Measurements from ENCODE around the gene FTH1. TPM values are rescaled to one million over a fixed set of nuclear protein-coding genes. Genes with fewer than 3 reads are reported as not detected.

The FTH1 gene
- total and polyA plus RNA-seq, 2 of the 8 experiments (the other 6 are each of a cell fraction or from before 2014, with no cell fraction given), result 1,153 to 1,461 TPM

GRCh38 chr11:61947486-61948210 lies 19.8 kb downstream of the FTH1 start:
- Histone ChIP-seq H3K23me2 (ENCODE audit: low read depth, low read length) (no peaks in the 10 kb centered on the region; the same call in 1 of the 2 replicates), H3K56ac (replicated peaks; ENCODE audit: insufficient read length, low read depth, low read length) (no peak overlapping the region), H3K27me3 (replicated peaks in 1 of 4; ENCODE audit: control insufficient read depth in 3 of 4, extremely low read depth in 1 of 4, insufficient read depth in 3 of 4, low read length in 3 of 4) (no peaks in the 10 kb centered on the region), H3K18ac (ENCODE audit: extremely low read depth, low read length) (no peak overlapping the region), H2BK120ac (replicated peaks; ENCODE audit: low read depth, low read length) (no peak overlapping the region), H3K36me3 (ENCODE audit: control insufficient read depth in 2 of 4, insufficient read depth in 4 of 4, low read length in 3 of 4) (no peaks in the 10 kb centered on the region), H2BK20ac (ENCODE audit: low read length) (no peak overlapping the region), H4K91ac (replicated peaks; ENCODE audit: insufficient read length, low read length) (no peak overlapping the region), H3K4me1 (replicated peaks in 1 of 4; ENCODE audit: control insufficient read depth in 3 of 4, insufficient read depth in 4 of 4, low read length in 3 of 4) (no peaks in the 10 kb centered on the region; a peak in 1 of 7 replicates), H3K14ac (ENCODE audit: insufficient read length) (no peak overlapping the region), H3K4me2 (ENCODE audit: insufficient read depth in 1 of 2, low read depth in 2 of 2, low read length in 2 of 2) (no peak overlapping the region), H4K20me1 (replicated peaks in 1 of 2; ENCODE audit: control insufficient read depth in 1 of 2, insufficient read depth in 2 of 2, low read length in 2 of 2) (no peaks in the 10 kb centered on the region), H4K5ac (ENCODE audit: insufficient read length, low read depth, low read length) (no peak overlapping the region), H3K4ac (replicated peaks; ENCODE audit: insufficient read length, low read depth, low read length) (no peak overlapping the region), H2AK5ac (ENCODE audit: low read depth, low read length) (no peak overlapping the region), H3K23ac (ENCODE audit: insufficient read length) (no peak overlapping the region), H2BK15ac (ENCODE audit: low read length) (no peak overlapping the region), H4K8ac (ENCODE audit: extremely low read depth, insufficient read depth, low read length) (peak overlapping the region; percentile 63; the same call in 1 of the 2 replicates), H2AFZ (ENCODE audit: low read length) (peak overlapping the region; percentile 88), H3K27ac (ENCODE audit: low read depth, low read length) (no peak overlapping the region), H3K4me3 (ENCODE audit: extremely low read depth in 1 of 4, insufficient read depth in 2 of 4, low read depth in 3 of 4, low read length in 4 of 4) (no peak overlapping the region), H3K9ac (replicated peaks in 1 of 4; ENCODE audit: extremely low read depth in 1 of 4, low read depth in 3 of 4, low read length in 3 of 4) (no peak overlapping the region), H2BK5ac (ENCODE audit: low read depth, low read length) (no peak overlapping the region), H3K9me3 (ENCODE audit: insufficient read depth in 2 of 2, low read depth in 1 of 2, low read length in 1 of 2) (no peaks in the 10 kb centered on the region), H3K79me1 (ENCODE audit: low read depth, low read length) (no peaks in the 10 kb centered on the region), H2BK12ac (ENCODE audit: low read depth, low read length) (peak overlapping the region; percentile 68), H3K79me2 (ENCODE audit: control insufficient read depth in 1 of 2, insufficient read depth in 2 of 2, low read length in 2 of 2) (no peaks in the 10 kb centered on the region)
- CTCF ChIA-PET (ENCODE audit: partially characterized antibody), result interaction anchor here (0.6 to 10.3 kb wide), 56 partner anchors 7 to 281 kb away, joined by 3 to 658 read pairs (median 5); partner anchors contain the start of genes FADS3, FEN1, FTH1 and RAB3IL1
- POLR2A ChIA-PET (ENCODE audit: partially characterized antibody), result interaction anchor here (0.9 to 9.0 kb wide), 13 partner anchors 10 to 161 kb away, joined by 3 to 137 read pairs (median 5); partner anchors contain the start of gene FTH1
- WGBS, 2 experiments (ENCODE audit: extremely low coverage in 1 of 2, insufficient coverage in 1 of 2, insufficient read length in 1 of 2, insufficient replicate concordance in 2 of 2, low coverage in 1 of 2, low lambda C conversion rate in 2 of 2, missing lambda C conversion rate in 1 of 2), result 15% methylated on average over 8 of the region's 8 CpGs; no CpG with 5 or more reads in 1 of the 2 experiments
- DNase-seq (ENCODE audit: low read depth in 1 of 2, low spot score in 2 of 2) (peak; percentile 60 to 86), FAIRE-seq (peak; percentile 83)
- TF ChIP-seq TEAD4 (IDR thresholded peaks at IDR 0.05; ENCODE audit: low read depth, low read length), result no peak
- no peak for TF ChIP-seq TAF7 (optimal IDR thresholded peaks at IDR 0.05; ENCODE audit: borderline replicate concordance, low read depth, low read length)
- no peak for TF ChIP-seq ZNF274 (IDR thresholded peaks at IDR 0.05; ENCODE audit: borderline replicate concordance, extremely low read depth, low read length)
- no peak for TF ChIP-seq NRF1 (IDR thresholded peaks at IDR 0.05; ENCODE audit: low read depth, low read length)
- 0 out of 2 replicates have a peak, but pooled peaks have one; percentile 13 for TF ChIP-seq GTF2F1 (IDR thresholded peaks at IDR 0.05; ENCODE audit: borderline replicate concordance, low read depth, low read length)
- TF ChIP-seq RFX5 (IDR thresholded peaks at IDR 0.05; ENCODE audit: borderline replicate concordance, low read depth, low read length), result no peak
- TF ChIP-seq CHD2 (IDR thresholded peaks at IDR 0.05; ENCODE audit: low read length), result no peak
- no peak for TF ChIP-seq CEBPB (IDR thresholded peaks at IDR 0.05; ENCODE audit: low read depth, low read length)
- no peak for TF ChIP-seq PHF8 (conservative IDR thresholded peaks at IDR 0.05; ENCODE audit: low read depth, low read length)
- no peak for TF ChIP-seq TCF12 (IDR thresholded peaks at IDR 0.05; ENCODE audit: low read depth, low read length)
- no peak for TF ChIP-seq KDM1A (IDR thresholded peaks at IDR 0.05; ENCODE audit: borderline replicate concordance, low read length)

Measured in H1 (cell line).